Measurements from ENCODE around the gene SLC38A9.

- TF ChIP-seq CTCF (conservative IDR thresholded peaks at IDR 0.05 in 1 of 2, IDR thresholded peaks at IDR 0.05 in 1 of 2; ENCODE audit: low read depth in 1 of 2, low read length in 2 of 2) (no peak), EZH2 (IDR thresholded peaks at IDR 0.05; ENCODE audit: low read length, missing control alignments) (no peak)
These were observed 35.7 kb upstream of the SLC38A9 start for GRCh38 chr5:55747778-55748318.
